GM18858 (cell line): ENCODE results near the gene ZNF77.
"Not testable (repeated sequence)": the region's sequence is repeated elsewhere in the genome, so short reads cannot be mapped to it uniquely, and the experiment has no call there.

ENCODE experiments used
- ATAC-seq: cut with Tn5 transposase; IDR thresholded peaks from one replicate; pipeline ENCODE4 v1.9.1; 2021; ENCODE audit not compliant: unreplicated experiment

The ZNF77 gene

DNA sequence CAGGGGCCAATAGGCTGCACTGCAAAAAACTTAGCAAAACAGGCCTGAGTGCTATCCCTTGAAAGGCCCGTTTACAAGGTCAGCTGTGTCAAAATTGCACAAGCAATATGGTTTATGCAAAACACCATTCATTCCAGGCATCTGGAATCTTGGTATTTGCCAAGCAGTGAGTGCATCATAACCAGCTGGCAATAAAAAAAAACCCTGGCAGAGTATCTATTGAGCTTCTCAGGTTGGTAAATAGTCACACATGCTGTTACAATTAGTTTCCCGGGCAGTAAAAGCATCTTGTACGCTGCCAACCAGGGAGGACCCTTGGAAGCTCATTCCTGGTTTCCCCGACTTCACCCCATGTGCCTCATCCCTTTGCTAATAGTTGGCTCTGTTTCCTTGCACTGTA is 21.3 kb downstream of the ZNF77 start:
- ATAC-seq: no peak

DNA sequence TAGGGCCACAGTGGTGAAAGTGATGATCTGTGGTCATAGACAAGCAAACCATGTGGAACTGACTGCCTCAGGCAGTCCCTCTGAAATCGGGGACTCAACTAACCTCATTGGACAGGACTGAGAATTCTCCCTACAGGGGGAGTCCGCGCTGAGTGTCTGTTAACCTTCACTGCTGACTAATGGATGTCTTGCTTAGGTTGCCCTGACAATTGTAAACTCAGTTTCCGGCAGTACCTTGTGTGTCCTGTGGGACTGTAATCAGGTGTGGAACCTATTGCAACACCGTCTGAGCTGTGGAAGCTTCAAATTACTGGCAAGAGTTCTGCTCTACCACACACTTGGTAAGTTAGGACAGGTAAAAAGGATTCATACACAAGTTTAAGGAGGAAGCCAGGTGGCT is 21.8 kb downstream of the ZNF77 start:
- no peak for ATAC-seq

DNA sequence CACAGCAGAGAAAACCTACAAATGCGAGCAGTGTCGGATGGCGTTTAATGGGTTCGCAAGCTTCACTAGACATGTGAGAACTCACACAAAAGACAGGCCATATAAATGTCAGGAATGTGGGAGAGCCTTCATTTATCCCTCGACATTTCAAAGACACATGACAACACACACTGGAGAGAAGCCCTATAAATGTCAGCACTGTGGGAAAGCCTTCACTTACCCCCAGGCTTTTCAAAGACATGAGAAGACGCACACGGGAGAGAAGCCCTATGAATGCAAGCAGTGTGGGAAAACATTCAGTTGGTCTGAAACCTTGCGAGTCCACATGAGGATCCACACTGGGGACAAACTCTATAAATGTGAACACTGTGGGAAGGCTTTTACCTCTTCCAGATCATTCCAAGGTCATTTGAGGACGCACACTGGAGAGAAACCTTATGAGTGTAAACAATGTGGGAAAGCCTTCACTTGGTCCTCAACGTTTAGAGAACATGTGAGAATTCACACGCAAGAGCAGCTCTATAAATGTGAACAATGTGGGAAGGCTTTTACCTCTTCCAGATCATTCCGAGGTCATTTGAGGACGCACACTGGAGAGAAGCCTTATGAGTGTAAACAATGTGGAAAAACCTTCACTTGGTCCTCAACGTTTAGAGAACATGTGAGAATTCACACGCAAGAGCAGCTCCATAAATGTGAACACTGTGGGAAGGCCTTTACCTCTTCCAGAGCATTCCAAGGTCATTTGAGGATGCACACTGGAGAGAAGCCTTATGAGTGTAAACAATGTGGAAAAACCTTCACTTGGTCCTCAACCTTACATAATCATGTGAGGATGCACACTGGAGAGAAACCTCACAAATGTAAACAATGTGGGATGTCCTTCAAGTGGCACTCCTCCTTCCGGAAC is 27.2 kb downstream of the ZNF77 start:
- no peak for ATAC-seq

DNA sequence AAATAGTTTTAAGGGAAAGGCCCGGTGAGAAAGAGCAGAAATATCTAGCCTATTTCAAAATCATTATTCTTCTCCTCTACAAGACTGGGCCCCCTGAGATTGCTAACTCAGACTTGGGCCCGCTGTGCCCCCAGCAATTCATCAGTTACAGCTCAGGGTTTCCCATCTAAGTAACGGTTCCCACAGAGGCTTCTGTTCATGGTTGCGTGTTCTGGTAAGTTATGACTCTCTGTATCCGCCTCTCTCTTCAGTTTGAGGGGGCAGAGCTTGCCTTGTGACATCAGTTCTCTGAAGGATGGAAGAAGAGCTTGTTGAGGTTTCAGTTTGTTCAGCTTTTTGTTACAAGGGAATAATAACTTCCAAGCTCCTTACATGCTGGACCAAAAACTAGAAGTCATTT is 32.5 kb downstream of the ZNF77 start:
- ATAC-seq: no peak

DNA sequence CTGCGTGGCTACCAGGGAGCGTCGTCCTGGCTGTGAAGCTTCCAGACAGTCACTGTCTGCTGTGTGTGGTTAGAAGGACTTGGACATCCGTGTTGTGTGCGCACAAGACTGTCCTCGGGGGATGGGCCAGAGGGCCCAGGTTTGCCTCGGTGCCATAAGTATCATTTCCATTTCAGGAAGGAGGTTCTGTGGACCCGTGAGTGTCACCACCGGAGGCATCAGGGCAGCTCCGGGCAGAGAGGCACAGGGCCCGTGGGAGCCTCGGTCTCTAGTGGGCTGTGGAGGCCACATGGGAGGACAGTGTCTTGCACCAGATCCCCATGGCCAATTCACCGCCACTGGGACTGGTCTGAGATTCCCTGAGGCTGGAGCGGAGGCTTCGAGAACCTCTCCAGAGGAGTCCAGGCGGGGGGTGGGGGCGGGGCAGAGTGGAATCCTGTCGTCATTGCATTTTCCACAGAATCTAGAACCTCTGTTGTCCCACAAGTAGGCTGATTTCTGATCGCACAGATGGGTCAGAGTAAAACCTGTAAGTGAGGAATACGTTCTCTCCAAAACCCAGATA is 38.1 kb downstream of the ZNF77 start:
- ATAC-seq: no peak

DNA sequence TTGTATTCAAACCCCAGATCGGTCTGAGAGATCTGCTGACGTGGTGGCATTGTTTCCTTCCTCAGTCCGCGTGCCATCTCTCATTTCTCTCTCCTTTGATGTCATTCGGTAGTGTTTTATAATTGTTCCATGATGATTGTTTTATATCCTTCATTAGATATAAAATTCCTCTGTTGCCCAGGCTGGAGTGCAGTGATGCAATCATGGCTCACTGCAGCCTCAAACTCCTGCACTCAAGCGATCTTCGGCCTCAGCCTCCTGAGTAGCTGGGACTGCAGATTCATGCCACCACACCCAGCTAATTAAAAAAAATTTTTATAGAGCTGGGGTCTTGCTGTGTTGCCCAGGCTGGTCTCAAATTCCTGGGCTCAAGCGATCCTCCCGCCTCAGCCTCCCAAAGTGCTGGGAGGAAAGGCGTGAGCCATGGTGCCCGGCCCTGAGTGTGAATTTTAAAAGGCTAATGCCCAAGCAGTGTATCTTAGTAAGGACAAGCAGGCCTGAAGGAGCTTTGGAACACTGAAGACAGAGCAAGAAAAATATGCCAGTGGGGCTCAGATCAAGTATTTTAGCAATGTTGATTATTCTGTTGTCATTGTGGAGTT is 38.8 kb downstream of the ZNF77 start:
- ATAC-seq: no peak

DNA sequence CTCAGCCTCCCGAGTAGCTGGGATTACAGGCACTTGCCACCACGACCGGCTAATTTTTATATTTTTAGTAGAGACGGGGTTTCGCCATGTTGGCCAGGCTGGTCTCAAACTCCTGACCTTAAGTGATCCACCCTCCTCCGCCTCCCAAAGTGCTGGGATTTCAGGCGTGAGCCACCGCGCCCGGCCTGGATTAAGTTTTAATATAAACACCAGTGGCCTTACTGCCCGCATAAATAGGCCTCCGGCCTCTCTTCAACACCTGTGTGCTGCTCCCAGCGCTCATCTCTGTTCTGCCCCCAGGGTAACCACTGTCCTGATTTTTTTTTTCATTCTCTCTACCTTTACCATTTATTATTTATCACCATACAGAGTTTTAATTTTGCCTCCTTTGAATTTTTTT is 41.4 kb downstream of the ZNF77 start:
- not testable (repeated sequence) for ATAC-seq

DNA sequence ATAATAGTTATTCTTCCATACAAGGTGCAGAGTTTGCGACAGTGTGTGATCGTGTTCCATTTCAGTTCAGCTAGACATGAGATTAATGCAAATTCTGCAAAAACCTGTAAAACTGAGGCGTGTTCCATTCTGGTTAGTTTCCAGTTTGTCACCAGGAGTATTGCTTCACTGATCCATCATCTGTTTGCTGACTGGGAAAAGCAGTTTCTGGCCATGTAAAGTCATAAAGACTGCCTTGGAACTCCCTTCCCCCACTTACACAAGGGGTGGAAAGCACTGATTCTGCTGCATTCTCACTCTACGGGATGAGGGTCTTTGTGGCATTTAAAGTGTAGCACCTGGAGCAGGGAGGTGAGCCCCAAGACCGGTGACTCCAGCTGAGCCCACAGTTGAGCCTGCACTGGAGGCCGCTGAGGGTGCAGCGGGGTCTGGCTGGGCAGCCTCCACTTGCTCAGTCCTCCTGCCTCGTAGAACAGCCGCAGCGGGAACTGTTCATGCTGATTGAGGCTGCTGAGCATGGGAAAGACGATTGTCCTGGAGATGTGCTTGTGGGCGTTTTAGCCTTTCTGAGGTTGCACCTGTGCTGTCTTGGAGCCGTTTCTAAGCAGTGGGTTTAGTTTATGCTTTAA is 42.1 kb downstream of the ZNF77 start:
- ATAC-seq: no peak

DNA sequence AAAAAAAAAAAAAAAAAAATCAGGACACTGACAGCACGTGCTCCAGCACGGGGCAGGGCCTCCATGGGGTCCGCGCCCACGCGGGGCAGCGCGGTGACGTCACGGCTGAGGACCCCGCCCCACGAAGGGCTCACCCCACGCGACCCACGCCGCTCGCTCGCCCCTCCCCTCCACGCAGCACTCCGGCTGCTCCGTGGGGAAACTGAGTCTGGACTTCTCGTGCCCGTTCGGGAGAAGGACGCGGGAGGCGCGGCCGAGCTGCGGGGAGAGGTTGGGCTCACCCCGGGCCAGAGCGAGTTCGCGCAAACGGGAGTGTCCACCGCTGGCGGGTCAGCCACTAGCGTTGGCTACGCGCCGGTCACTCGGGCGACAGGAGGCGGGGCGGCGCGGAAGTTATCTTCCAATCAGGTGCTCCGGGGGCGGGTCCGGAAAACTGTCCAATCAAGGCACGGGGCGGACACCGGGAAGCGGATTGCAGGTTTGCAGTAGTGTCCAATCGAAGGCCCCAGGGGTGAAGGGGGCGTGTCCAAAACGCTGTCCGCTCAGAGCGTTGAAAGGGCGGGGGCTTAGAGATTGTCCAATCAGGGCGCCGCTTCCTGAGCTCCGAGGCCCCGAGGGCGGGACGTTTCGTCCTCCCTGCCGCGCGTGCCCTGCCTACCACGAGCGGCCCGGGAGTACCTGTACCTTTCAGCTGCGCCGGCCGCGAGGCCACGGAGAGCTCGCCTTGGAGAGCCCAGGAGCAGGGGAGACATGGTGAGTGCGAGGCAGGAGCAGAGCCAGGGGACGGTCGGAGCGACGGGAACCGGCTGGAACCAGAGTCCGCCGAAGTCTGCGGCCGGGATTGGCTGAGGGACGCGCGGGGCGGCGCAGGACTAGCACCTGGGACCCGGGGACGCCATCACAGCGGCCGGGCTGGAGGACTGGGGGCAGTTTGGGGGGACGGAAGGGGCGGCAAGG is 44.2 kb downstream of the ZNF77 start, which contains the start of gene ZNF57:
Gene ZNF57 (plus strand): TSS at position 633 of the 957 bp plus-strand sequence. CDS start 118 bp downstream, at position 751.
- ATAC-seq: peak; percentile 69

DNA sequence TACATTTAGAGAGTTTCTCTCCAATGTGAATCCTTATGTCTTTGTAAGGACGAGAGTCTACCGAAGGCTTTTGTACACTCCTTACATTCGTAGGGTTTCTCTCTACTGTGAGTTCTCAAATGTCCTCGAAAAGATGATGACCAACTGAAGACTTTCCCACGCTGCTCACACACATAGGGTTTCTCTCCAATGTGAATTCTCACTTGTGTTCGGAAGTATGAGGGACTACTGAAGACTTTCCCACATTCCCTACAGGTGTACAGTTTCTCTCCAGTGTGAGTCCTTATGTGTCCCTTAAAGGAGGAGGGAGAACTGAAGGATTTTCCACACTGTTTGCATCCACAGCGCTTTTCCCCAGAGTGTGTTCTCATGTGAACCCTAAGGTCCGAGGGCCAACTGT is 48.1 kb downstream of the ZNF77 start:
- ATAC-seq: no peak

DNA sequence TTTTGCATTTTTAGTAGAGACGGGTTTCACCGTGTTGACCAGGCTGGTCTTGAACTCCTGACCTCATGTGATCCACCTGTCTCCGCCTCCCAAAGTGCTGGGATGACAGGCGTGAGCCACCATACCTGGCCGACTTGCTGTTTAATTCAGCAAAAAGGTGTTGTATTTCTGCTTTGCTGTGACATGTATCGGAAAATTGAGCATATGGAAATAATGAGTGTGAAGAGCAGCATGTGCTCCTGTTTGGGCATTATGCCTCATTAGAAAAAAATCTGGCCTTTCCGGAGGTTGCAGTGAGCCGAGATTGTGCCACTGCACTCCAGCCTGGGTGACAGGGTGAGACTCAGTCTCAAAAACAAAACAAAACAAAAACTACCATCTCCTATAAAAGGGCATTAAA is 54.2 kb downstream of the ZNF77 start:
- not testable (repeated sequence) for ATAC-seq

DNA sequence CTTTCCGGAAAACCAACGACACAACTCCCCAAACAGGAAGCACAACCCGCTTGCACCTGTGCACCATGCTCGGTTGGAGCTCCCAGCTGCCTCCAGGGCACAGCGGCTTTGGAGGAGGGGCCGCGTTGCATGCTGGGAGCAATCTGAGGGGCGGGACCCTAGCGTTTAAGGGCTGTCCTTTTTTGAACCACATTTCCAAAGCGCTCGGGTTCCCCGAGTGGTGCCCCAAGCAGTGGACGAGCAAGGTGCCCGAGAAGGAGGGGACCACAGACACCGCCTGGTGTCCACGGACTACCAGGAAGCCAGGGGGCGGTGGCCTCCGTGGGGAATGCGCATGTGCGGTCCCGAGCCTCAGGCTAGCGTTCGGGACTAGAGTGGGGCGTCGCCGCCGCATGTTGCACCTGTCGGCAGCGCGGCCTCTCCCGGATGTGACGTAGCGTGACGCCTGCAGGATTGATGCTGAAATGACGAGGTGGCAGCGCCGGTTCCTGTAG is 56.0 kb downstream of the ZNF77 start:
- no peak for ATAC-seq

DNA sequence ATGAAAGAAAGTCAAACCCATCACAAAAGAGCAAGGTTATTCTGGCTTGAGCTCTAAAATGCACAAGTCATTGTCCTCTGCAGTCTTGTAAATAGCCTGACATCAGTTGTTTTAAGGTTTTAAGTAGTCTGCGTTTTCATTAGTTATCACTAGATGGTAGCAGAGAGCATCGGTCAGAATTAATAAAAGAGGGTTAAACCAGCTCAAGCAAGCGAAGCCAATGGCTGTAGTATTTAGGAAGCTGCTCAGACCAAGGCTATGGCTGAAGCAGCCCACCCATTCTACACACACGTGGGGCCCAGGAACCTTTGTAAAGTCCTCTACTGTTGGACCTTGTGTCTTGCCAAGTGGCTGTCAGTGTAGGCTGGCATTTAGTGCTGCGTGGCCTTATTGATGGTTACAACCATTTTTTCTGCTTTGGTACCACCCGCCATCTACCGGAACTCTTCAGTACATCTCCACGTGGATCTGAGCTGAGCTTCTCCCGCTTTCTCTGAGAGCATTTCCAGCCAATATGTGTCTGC is 57.3 kb downstream of the ZNF77 start:
- no peak for ATAC-seq

DNA sequence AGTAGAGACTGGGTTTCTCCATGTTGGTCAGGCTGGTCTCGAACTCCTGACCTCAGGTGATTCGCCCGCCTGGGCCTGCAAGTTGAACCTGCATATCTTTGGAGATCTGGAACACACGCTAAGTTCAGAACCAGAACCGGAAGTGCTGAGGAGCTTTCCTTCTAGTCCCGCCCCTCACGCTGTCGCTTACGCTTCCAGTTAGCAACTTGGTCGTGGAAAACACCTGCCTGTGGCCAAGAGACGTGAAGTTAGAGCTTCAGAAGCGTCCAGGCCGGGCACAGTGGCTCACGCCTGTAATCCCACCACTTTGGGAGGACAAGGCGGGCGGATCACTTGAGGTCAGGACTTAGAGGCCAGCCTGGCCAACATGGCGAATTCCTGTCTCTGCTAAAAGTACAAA is 59.0 kb downstream of the ZNF77 start:
- ATAC-seq: no peak

DNA sequence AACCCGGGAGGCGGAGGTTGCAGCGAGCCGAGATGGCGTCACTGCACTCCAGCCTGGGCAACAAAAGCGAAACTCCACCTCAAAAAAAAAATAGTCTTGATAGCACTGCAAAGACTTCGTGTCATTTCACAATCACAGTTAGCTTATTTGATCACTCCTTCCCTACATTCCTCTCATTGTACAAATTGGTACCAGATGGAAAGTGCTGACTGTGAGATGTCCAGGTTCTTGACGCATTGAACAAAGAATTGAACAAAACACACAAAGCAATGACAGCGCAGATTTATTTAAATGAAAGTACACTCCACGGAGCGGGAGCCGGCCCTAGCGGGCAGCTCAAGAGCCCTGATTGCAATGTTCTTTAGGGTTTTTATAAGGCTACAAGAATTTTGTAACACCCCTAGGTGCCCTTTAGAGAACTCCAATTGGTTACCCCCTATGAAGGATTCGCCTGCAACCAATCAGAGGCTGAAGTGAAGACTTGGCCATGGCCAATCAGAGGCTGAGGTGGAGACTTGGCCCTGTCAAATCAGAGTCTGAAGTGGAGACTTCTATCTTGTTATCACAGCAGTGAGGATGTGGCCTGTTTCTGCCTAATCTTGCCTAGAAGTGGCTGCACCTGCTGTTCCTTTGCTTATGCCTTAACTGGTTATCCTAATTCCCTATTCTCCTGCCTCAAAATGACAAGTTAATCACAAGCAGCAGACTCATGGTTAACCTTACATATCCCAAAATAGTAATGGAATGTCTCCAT is 60.9 kb downstream of the ZNF77 start:
- no peak for ATAC-seq
